Trophoblast cell (in vitro differentiated cells and primary cell): ENCODE measurements around the gene PAK3.

Experiments
- DNase-seq, 2 donors: peaks; one replicate each; pipeline ENCODE4 v3.0.0-alpha.2; 2016
- H2AFZ ChIP-seq: 2 replicates; pipeline ENCODE4 v1.6.1; 2013; ENCODE audit warnings: low read length, moderate library complexity, mild to moderate bottlenecking; ENCODE audit not compliant: insufficient read depth, poor library complexity
- H2AK5ac ChIP-seq: 2 replicates; pipeline ENCODE4 v1.6.1; 2013; ENCODE audit warnings: mild to moderate bottlenecking, low read length
- H2BK120ac ChIP-seq: 2 replicates; pipeline ENCODE4 v1.6.1; 2013; ENCODE audit warnings: low read length, mild to moderate bottlenecking, moderate library complexity; ENCODE audit not compliant: insufficient read depth, poor library complexity
- H2BK12ac ChIP-seq: 2 replicates; pipeline ENCODE4 v1.6.1; 2013; ENCODE audit warnings: mild to moderate bottlenecking, low read length, moderate library complexity
- H2BK5ac ChIP-seq: 2 replicates; pipeline ENCODE4 v1.6.1; 2013; ENCODE audit warnings: low read length, low read depth, moderate library complexity, mild to moderate bottlenecking; ENCODE audit not compliant: poor library complexity
- H3K14ac ChIP-seq: 2 replicates; pipeline ENCODE4 v1.6.1; 2013; ENCODE audit warnings: mild to moderate bottlenecking, low read length
- H3K18ac ChIP-seq: 2 replicates; pipeline ENCODE4 v1.6.1; 2013; ENCODE audit warnings: mild to moderate bottlenecking, low read length
- H3K23ac ChIP-seq: 2 replicates; pipeline ENCODE4 v1.6.1; 2013; ENCODE audit warnings: low read length
- H3K27ac ChIP-seq: 2 replicates; pipeline ENCODE4 v1.5.1; 2013; ENCODE audit warnings: low read depth, mild to moderate bottlenecking, inconsistent platforms, low read length, moderate library complexity
- H3K27me3 ChIP-seq: 2 replicates; pipeline ENCODE4 v1.6.1; 2013; ENCODE audit warnings: inconsistent platforms, mild to moderate bottlenecking, low read length, moderate library complexity; ENCODE audit not compliant: insufficient read depth
- H3K36me3 ChIP-seq, 2 experiments: 1 replicate in 1 of 2; 2 replicates in 1 of 2; pipeline ENCODE4 v1.6.1; 2013; ENCODE audit warnings: low read length in 2 of 2, mild to moderate bottlenecking in 2 of 2, moderate library complexity in 1 of 2; ENCODE audit not compliant: insufficient read depth in 2 of 2, control insufficient read depth in 1 of 2
- H3K4ac ChIP-seq: 2 replicates; pipeline ENCODE4 v1.6.1; 2013; ENCODE audit warnings: low read depth, mild to moderate bottlenecking, low read length, moderate library complexity
- H3K4me1 ChIP-seq, 2 experiments: 1 replicate in 1 of 2; 2 replicates in 1 of 2; pipeline ENCODE4 v1.6.1; 2013; ENCODE audit warnings: low read length in 2 of 2, mild to moderate bottlenecking in 2 of 2, moderate library complexity in 1 of 2; ENCODE audit not compliant: insufficient read depth in 2 of 2, control insufficient read depth in 1 of 2
- H3K4me2 ChIP-seq: 2 replicates; pipeline ENCODE4 v1.6.1; 2013; ENCODE audit warnings: inconsistent platforms, mild to moderate bottlenecking, low read length, moderate library complexity
- H3K4me3 ChIP-seq: 2 replicates; pipeline ENCODE4 v1.5.1; 2013; ENCODE audit warnings: mild to moderate bottlenecking, low read depth, low read length, inconsistent platforms
- H3K79me1 ChIP-seq: one replicate; pipeline ENCODE4 v1.6.1; 2013; ENCODE audit warnings: low read length
- H3K79me2 ChIP-seq: 2 replicates; pipeline ENCODE4 v1.6.1; 2013; ENCODE audit warnings: low read length, mild to moderate bottlenecking; ENCODE audit not compliant: control insufficient read depth, insufficient read depth, poor library complexity
- H3K9ac ChIP-seq: 2 replicates; pipeline ENCODE4 v1.6.1; 2013; ENCODE audit warnings: mild to moderate bottlenecking, low read length
- H3K9me3 ChIP-seq: 2 replicates; pipeline ENCODE4 v1.6.1; 2013; ENCODE audit warnings: low read depth, mild to moderate bottlenecking, control low read depth, inconsistent platforms, low read length; ENCODE audit not compliant: insufficient read depth
- H4K12ac ChIP-seq: 2 replicates; pipeline ENCODE4 v1.6.1; 2013; ENCODE audit warnings: low read depth, mild to moderate bottlenecking, low read length, moderate library complexity
- H4K8ac ChIP-seq: 2 replicates; pipeline ENCODE4 v1.6.1; 2013; ENCODE audit warnings: low read depth, mild to moderate bottlenecking, low read length, moderate library complexity
- H4K91ac ChIP-seq: one replicate; pipeline ENCODE4 v1.6.1; 2013; ENCODE audit warnings: low read depth, mild to moderate bottlenecking, low read length, moderate library complexity
- WGBS: extraction: QIAGEN DNeasy Blood & Tissue Kit; methylation state at CpG from one replicate; pipeline ENCODE4 v1.1.7; 2013; ENCODE audit warnings: missing lambda C conversion rate; ENCODE audit not compliant: insufficient read length, insufficient coverage; ENCODE audit errors: extremely low coverage; 5-methylcytosine and 5-hydroxymethylcytosine counted together

PAK3 gene

DNA sequence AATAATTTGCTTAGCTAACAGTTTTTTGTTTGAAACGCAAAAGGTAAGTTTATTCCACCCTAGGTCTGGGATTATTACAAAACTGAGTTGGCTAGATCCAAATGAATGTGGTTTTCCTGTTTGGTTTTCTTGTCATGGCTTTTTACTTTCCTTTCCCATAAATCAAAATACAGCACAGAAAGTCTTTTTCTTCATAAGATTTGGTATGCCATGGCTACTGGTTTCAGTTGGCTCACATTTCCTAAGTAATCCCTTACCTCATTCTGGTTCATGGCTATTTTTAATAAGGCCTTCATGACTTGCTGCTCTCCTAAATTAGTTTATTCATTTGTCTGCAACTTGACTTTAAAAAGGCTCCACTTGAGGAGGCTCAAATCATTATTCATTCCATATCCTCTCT, 12.9 kb upstream of the PAK3 start:
- no peak overlapping the region for H3K23ac ChIP-seq
- H2AK5ac ChIP-seq: no peak overlapping the region
- no peaks in the 10 kb centered on the region for H3K79me2 ChIP-seq
- no peak for DNase-seq
- H4K12ac ChIP-seq: no peak overlapping the region
- H3K4me1 ChIP-seq: no peaks in the 10 kb centered on the region
- no peak overlapping the region for H2AFZ ChIP-seq
- no peak overlapping the region for H4K91ac ChIP-seq
- H3K4ac ChIP-seq: no peak overlapping the region
- no CpG with 5 or more reads among the region's 1 CpG for WGBS
- H3K14ac ChIP-seq: no peak overlapping the region
- no peak overlapping the region for H3K9ac ChIP-seq
- H3K4me3 ChIP-seq: no peak overlapping the region
- no peak overlapping the region for H2BK12ac ChIP-seq
- H3K27me3 ChIP-seq: no peaks in the 10 kb centered on the region
- no peak overlapping the region for H3K27ac ChIP-seq
- no peaks in the 10 kb centered on the region for H3K36me3 ChIP-seq
- no peaks in the 10 kb centered on the region for H3K79me1 ChIP-seq
- H3K18ac ChIP-seq: no peak overlapping the region
- H2BK120ac ChIP-seq: no peak overlapping the region
- no peak overlapping the region for H3K4me2 ChIP-seq
- no peak overlapping the region for H4K8ac ChIP-seq
- H2BK5ac ChIP-seq: no peak overlapping the region
- no peaks in the 10 kb centered on the region for H3K9me3 ChIP-seq

DNA sequence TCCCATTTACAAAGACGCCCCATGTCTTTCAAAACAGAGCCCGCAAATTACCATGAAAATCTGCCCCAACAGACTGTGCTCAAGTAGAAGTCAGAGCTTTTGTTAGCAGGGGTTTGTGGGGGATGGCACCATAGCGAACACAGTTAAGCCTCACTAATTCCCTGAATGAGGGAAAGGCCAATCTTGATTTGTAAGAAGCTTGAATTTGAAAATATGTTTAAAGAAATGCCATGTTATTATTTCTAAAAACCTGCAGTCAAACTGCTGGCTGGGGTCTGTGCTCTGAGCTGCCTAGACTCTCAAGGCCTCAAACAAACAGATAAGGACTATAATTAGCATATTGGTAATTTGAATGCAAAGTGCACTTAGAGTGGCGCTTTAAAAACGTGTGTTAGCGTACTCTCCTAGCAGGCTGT, 9.4 kb upstream of the PAK3 start:
- H3K36me3 ChIP-seq: no peaks in the 10 kb centered on the region
- H3K4me2 ChIP-seq: no peak overlapping the region
- no peak overlapping the region for H3K18ac ChIP-seq
- H4K91ac ChIP-seq: no peak overlapping the region
- no peak overlapping the region for H2AFZ ChIP-seq
- H2BK12ac ChIP-seq: no peak overlapping the region
- H3K27me3 ChIP-seq: no peaks in the 10 kb centered on the region
- no peak overlapping the region for H3K4me3 ChIP-seq
- no peak overlapping the region for H3K4ac ChIP-seq
- H3K9me3 ChIP-seq: no peaks in the 10 kb centered on the region
- no peaks in the 10 kb centered on the region for H3K79me2 ChIP-seq
- no peak overlapping the region for H4K12ac ChIP-seq
- H2BK5ac ChIP-seq: no peak overlapping the region
- no peak overlapping the region for H2BK120ac ChIP-seq
- no peak overlapping the region for H3K9ac ChIP-seq
- no peak overlapping the region for H3K14ac ChIP-seq
- no CpG with 5 or more reads among the region's 6 CpGs for WGBS
- H3K79me1 ChIP-seq: no peaks in the 10 kb centered on the region
- no peaks in the 10 kb centered on the region for H3K4me1 ChIP-seq
- no peak for DNase-seq
- no peak overlapping the region for H3K23ac ChIP-seq
- no peak overlapping the region for H3K27ac ChIP-seq
- no peak overlapping the region for H4K8ac ChIP-seq
- H2AK5ac ChIP-seq: no peak overlapping the region

DNA sequence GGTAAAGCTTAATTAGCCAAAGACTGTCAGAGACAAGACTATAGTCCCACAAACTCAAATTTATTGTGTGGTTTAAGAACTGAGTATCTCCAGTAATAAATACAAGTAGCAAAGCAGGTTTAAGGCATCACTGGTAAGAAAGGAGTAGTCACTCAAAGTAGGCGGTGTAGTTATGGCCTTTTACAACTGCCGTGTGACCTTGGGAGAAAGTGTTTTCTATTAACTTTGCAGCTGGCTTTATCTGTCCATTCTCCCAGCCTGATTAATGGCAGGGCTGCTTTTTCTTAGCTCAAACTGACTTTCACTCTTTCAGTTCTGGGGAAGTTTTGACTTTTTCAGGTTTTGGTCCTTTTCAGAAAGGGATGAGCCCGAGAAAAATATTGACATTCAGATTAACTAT, 7.4 kb upstream of the PAK3 start:
- H3K9me3 ChIP-seq: no peaks in the 10 kb centered on the region
- H3K27me3 ChIP-seq: no peaks in the 10 kb centered on the region
- no peak overlapping the region for H2BK5ac ChIP-seq
- no peak for DNase-seq
- no peaks in the 10 kb centered on the region for H3K79me1 ChIP-seq
- H3K18ac ChIP-seq: no peak overlapping the region
- H3K4me1 ChIP-seq: no peaks in the 10 kb centered on the region
- no peak overlapping the region for H3K14ac ChIP-seq
- H3K9ac ChIP-seq: no peak overlapping the region
- H2AFZ ChIP-seq: no peak overlapping the region
- no peak overlapping the region for H2BK120ac ChIP-seq
- H3K79me2 ChIP-seq: no peaks in the 10 kb centered on the region
- H2AK5ac ChIP-seq: no peak overlapping the region
- no peaks in the 10 kb centered on the region for H3K36me3 ChIP-seq
- no peak overlapping the region for H2BK12ac ChIP-seq
- H3K27ac ChIP-seq: no peak overlapping the region
- no peak overlapping the region for H4K8ac ChIP-seq
- H3K23ac ChIP-seq: no peak overlapping the region
- no peak overlapping the region for H3K4me2 ChIP-seq
- no peak overlapping the region for H4K91ac ChIP-seq
- H3K4ac ChIP-seq: no peak overlapping the region
- no peak overlapping the region for H3K4me3 ChIP-seq
- no peak overlapping the region for H4K12ac ChIP-seq
- WGBS: no CpG with 5 or more reads among the region's 3 CpGs

DNA sequence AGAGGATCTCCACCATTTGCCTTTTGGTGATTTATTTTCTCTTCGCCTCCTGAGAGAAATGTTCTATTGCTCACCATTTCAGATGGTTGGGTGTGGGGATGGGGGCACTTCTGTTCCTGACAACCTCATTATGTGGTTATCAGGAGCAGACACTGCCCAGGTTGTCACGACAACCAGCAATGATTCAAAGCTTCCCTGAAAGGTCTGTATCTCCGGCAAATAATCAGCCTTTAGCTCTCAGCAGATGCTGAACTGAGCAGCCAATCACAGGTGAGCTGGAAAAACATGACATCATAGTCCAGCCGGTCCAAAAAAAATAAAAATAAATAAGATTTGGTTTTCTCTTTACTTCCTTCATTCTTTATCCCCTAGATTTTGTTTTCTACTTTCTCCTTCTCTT, 5.5 kb upstream of the PAK3 start:
- Histone ChIP-seq H4K91ac (no peak overlapping the region), H3K23ac (no peak overlapping the region), H3K4ac (no peak overlapping the region), H2AFZ (no peak overlapping the region), H3K14ac (no peak overlapping the region), H3K79me1 (no peaks in the 10 kb centered on the region), H3K4me2 (no peak overlapping the region), H3K27me3 (no peaks in the 10 kb centered on the region), H3K4me1 (no peaks in the 10 kb centered on the region), H4K8ac (no peak overlapping the region), H3K27ac (no peak overlapping the region), H3K4me3 (no peak overlapping the region), H3K9ac (no peak overlapping the region), H3K18ac (no peak overlapping the region), H2AK5ac (no peak overlapping the region), H2BK120ac (no peak overlapping the region), H3K9me3 (no peaks in the 10 kb centered on the region), H2BK5ac (no peak overlapping the region), H3K79me2 (no peaks in the 10 kb centered on the region), H3K36me3 (no peaks in the 10 kb centered on the region), H2BK12ac (no peak overlapping the region), H4K12ac (no peak overlapping the region)
- no peak for DNase-seq
- no CpG with 5 or more reads among the region's 4 CpGs for WGBS
